Measurements from ENCODE around the gene KRT12.

The KRT12 gene

DNA sequence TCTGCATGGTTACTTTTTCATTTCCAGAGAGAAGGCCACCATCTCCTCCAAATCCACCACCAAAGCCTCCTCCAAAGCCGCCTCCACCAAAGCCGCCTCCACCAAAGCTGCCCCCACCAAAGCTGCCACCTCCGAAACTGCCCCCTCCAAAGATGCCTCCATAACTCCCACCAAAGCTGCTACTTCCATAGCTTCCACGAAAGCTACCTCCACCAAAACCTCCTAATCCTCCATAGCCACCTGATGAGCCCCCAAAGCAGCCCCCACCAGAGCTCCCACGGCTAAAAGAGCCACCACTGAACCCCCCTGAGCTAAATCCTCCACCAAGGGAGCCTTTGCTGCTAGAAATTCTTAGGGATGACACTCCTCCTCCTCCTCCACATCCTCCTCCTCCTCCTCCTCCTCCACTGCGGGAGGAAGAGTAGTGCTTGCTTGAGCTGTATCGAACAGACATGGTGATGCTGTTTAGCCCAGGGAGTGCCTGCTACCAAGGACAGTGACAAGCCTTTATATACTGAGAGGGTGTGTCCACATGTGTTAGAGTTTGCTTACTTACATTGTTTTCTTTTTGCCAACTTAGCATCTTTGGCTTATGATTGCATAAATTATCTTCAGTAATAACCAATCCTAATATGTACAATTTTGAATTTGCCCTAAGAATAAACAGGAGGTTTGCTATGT is 44.8 kb downstream of the KRT12 start, which contains the start of gene KRT10:
TSS of gene KRT10 (minus strand) at position 483 of the 681 bp plus-strand sequence. CDS start at position 454, 29 bp downstream.
- Histone ChIP-seq H3K27ac (ENCODE audit: insufficient read depth in 1 of 2, low read depth in 1 of 2, low read length in 2 of 2, poor library complexity in 1 of 2, severe bottlenecking in 2 of 2) (no peak within 1 kb of the TSS), H3K27me3 (replicated peaks in 2 of 5; ENCODE audit: control insufficient read depth in 4 of 5, insufficient read depth in 5 of 5, low read length in 4 of 5) (peaks cover 0 to 16% (median 0%) of the 10 kb centered on the region in 5 experiments), H3K4me1 (ENCODE audit: control extremely low read depth in 1 of 4, control insufficient read depth in 4 of 4, insufficient read depth in 4 of 4, low read length in 3 of 4) (peaks cover 0 to 11% (median 3%) of the 10 kb centered on the region in 4 experiments), H3K4me3 (ENCODE audit: control insufficient read depth in 1 of 7, extremely low read depth in 1 of 7, insufficient read depth in 4 of 7, low read depth in 2 of 7, low read length in 6 of 7) (no peak within 1 kb of the TSS), H3K9me3 (ENCODE audit: control extremely low read depth in 1 of 5, control insufficient read depth in 4 of 5, insufficient read depth in 2 of 5, low read depth in 1 of 5, low read length in 4 of 5) (peaks cover 0 to 4% (median 2%) of the 10 kb centered on the region in 5 experiments), H3K36me3 (ENCODE audit: control insufficient read depth in 4 of 4, insufficient read depth in 4 of 4, low read length in 3 of 4) (peaks cover 0 to 8% (median 1%) of the 10 kb centered on the region in 4 experiments)
- CTCF ChIA-PET: interaction anchor here (1.1 kb wide), 1 partner anchor 34 kb away, joined by 3 read pairs; no protein-coding TSS in a partner anchor
- no peak for DNase-seq
- POLR2A ChIA-PET: no interaction called here
- 95% methylated on average over 4 of the region's 7 CpGs for WGBS (ENCODE audit: insufficient coverage)

DNA sequence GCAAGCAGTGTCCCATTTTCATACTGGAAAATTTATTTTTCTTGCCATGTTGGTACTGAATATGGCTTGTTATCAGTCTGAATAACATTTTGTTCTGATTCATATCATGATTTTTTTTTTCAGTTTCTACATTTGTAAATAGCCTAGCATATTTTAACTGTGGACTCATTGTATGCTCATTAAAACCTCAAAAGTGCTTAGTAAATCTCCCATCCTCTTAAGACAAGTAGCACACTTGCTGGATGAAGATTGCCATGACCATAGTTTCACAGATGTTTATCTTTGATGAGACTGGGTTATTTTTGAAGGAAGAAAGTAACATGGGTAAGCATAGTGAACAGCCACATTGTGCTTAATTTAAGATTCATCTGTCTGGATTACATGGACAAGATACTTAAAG is 45.5 kb downstream of the KRT12 start:
- H3K27me3 ChIP-seq (replicated peaks in 2 of 5; ENCODE audit: control insufficient read depth in 4 of 5, insufficient read depth in 5 of 5, low read length in 4 of 5): peaks cover 0 to 16% (median 0%) of the 10 kb centered on the region in 5 experiments
- H3K27ac ChIP-seq (ENCODE audit: insufficient read depth in 1 of 2, low read depth in 1 of 2, low read length in 2 of 2, poor library complexity in 1 of 2, severe bottlenecking in 2 of 2): no peak overlapping the region
- peaks cover 0 to 11% (median 3%) of the 10 kb centered on the region in 4 experiments for H3K4me1 ChIP-seq (ENCODE audit: control extremely low read depth in 1 of 4, control insufficient read depth in 4 of 4, insufficient read depth in 4 of 4, low read length in 3 of 4)
- peaks cover 0 to 13% (median 3%) of the 10 kb centered on the region in 4 experiments for H3K36me3 ChIP-seq (ENCODE audit: control insufficient read depth in 4 of 4, insufficient read depth in 4 of 4, low read length in 3 of 4)
- POLR2A ChIA-PET: no interaction called here
- no peak overlapping the region for H3K4me3 ChIP-seq (ENCODE audit: control insufficient read depth in 1 of 7, extremely low read depth in 1 of 7, insufficient read depth in 4 of 7, low read depth in 2 of 7, low read length in 6 of 7)
- DNase-seq: no peak
- peaks cover 0 to 5% (median 2%) of the 10 kb centered on the region in 5 experiments for H3K9me3 ChIP-seq (ENCODE audit: control extremely low read depth in 1 of 5, control insufficient read depth in 4 of 5, insufficient read depth in 2 of 5, low read depth in 1 of 5, low read length in 4 of 5)
- CTCF ChIA-PET: no interaction called here

DNA sequence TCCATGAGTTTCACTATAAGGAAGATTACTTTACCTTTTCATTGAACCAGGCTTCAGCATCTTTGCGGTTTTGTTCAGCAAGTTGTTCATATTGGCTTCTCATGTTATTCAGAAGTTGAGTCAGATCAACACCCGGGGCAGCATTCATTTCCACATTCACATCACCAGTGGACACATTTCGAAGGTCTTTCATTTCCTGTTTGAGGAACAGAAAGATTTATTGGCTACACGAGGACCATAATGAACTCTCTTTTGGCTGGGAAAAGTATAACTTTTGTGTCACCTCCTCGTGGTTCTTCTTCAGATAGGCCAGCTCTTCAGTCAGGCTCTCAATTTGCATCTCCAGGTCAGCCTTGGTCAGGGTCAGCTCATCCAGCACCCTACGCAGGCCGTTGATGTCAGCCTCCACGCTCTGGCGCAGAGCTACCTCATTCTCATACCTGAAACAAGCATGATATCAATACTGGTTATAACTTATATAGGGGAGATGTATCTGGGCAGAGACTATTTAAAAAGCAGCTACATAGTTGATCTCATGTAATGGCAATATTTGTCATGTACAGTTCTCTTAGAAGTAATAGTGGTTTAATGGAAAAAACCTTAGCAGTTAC is 46.7 kb downstream of the KRT12 start:
- POLR2A ChIA-PET: no interaction called here
- WGBS (ENCODE audit: insufficient coverage): 83% methylated on average over 3 of the region's 9 CpGs
- H3K9me3 ChIP-seq (ENCODE audit: control extremely low read depth in 1 of 5, control insufficient read depth in 4 of 5, insufficient read depth in 2 of 5, low read depth in 1 of 5, low read length in 4 of 5): peaks cover 0 to 5% (median 2%) of the 10 kb centered on the region in 5 experiments
- peaks cover 0 to 11% (median 3%) of the 10 kb centered on the region in 4 experiments for H3K4me1 ChIP-seq (ENCODE audit: control extremely low read depth in 1 of 4, control insufficient read depth in 4 of 4, insufficient read depth in 4 of 4, low read length in 3 of 4)
- no peak for DNase-seq
- H3K27ac ChIP-seq (ENCODE audit: insufficient read depth in 1 of 2, low read depth in 1 of 2, low read length in 2 of 2, poor library complexity in 1 of 2, severe bottlenecking in 2 of 2): no peak overlapping the region
- peaks cover 0 to 11% (median 0%) of the 10 kb centered on the region in 5 experiments for H3K27me3 ChIP-seq (replicated peaks in 2 of 5; ENCODE audit: control insufficient read depth in 4 of 5, insufficient read depth in 5 of 5, low read length in 4 of 5)
- CTCF ChIA-PET: no interaction called here
- peak overlapping the region in 1 of 7 experiments; percentile 82 for H3K4me3 ChIP-seq (ENCODE audit: control insufficient read depth in 1 of 7, extremely low read depth in 1 of 7, insufficient read depth in 4 of 7, low read depth in 2 of 7, low read length in 6 of 7)
- peaks cover 0 to 13% (median 3%) of the 10 kb centered on the region in 4 experiments for H3K36me3 ChIP-seq (ENCODE audit: control insufficient read depth in 4 of 4, insufficient read depth in 4 of 4, low read length in 3 of 4)

DNA sequence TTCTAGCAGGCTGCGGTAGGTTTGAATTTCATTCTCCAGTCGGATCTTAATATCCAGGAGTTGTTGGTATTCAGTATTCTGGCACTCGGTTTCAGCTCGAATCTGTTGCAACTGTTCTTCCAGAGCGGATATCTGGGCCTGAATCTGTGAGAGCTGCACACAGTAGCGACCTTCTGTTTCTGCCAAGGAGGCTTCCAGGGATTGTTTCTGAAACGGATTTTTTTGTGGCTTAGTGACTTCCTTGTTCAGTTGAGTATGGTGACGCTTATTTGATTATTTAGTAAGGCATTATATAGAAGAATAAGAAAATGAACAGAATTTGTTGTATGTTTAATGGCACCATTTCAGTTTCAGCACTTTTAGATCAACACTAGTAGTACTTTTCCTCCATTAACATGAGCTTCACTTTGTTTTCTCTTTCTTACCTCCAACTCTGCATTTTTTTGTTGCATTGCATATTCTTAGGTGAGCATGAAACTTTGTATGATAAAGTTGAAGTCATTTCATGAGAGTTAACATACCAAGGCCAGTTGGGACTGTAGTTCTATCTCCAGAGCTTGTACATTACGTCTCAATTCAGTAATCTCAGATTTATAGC is 47.4 kb downstream of the KRT12 start:
- 63% methylated on average over 7 of the region's 9 CpGs for WGBS (ENCODE audit: insufficient coverage)
- H3K27me3 ChIP-seq (replicated peaks in 2 of 5; ENCODE audit: control insufficient read depth in 4 of 5, insufficient read depth in 5 of 5, low read length in 4 of 5): peaks cover 0 to 14% (median 0%) of the 10 kb centered on the region in 5 experiments
- H3K4me3 ChIP-seq (ENCODE audit: control insufficient read depth in 1 of 7, extremely low read depth in 1 of 7, insufficient read depth in 4 of 7, low read depth in 2 of 7, low read length in 6 of 7): peak overlapping the region in 6 of 7 experiments; percentile 58 to 89 (median 78)
- POLR2A ChIA-PET: no interaction called here
- H3K9me3 ChIP-seq (ENCODE audit: control extremely low read depth in 1 of 5, control insufficient read depth in 4 of 5, insufficient read depth in 2 of 5, low read depth in 1 of 5, low read length in 4 of 5): peaks cover 0 to 5% (median 2%) of the 10 kb centered on the region in 5 experiments
- H3K36me3 ChIP-seq (ENCODE audit: control insufficient read depth in 4 of 4, insufficient read depth in 4 of 4, low read length in 3 of 4): peaks cover 0 to 13% (median 3%) of the 10 kb centered on the region in 4 experiments
- H3K4me1 ChIP-seq (ENCODE audit: control extremely low read depth in 1 of 4, control insufficient read depth in 4 of 4, insufficient read depth in 4 of 4, low read length in 3 of 4): peaks cover 0 to 11% (median 3%) of the 10 kb centered on the region in 4 experiments
- peak overlapping the region in 1 of 2 experiments; percentile 81 for H3K27ac ChIP-seq (ENCODE audit: insufficient read depth in 1 of 2, low read depth in 1 of 2, low read length in 2 of 2, poor library complexity in 1 of 2, severe bottlenecking in 2 of 2)
- CTCF ChIA-PET: no interaction called here
- peak in 1 of 3 donors; percentile 19 for DNase-seq

DNA sequence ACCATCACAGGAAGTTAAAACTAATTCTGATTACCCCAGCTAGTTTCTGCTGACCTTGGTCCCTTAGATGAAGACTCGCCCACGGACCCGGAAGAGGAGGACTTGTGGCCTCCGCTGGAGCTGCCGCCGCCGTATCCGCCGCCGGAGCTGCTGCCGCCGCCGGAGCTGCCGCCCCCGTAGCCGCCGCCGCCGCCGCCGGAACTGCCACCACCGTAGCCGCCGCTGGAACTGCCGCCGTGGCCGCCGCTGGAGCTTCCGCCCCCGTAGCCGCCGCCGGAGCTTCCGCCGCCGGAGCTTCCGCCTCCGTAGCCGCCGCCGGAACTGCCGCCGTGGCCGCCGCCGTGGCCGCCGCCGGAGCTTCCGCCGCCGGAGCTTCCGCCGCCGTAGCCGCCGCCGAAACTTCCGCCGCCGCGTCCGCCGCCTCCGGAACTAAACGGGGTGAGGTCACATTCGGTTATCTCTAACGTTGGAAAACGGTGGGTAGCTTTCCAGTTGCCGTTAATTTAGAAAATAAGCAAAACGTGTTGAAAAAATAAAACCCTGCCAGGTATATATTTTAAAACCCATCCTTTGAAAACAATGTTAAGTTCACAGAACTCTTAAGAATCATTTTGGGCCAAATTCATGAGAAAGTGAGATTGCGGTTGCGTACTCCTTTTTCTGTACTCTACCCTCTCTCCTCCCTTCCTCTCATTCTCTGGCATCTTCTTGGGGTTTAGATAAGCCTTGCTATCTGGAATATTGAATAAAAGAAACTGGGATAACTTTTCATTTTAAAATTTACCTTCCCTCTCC is 48.1 kb downstream of the KRT12 start:
- H3K4me1 ChIP-seq (ENCODE audit: control extremely low read depth in 1 of 4, control insufficient read depth in 4 of 4, insufficient read depth in 4 of 4, low read length in 3 of 4): peaks cover 0 to 11% (median 3%) of the 10 kb centered on the region in 4 experiments
- peak overlapping the region; percentile 31 to 89 (median 82) for H3K4me3 ChIP-seq (ENCODE audit: control insufficient read depth in 1 of 7, extremely low read depth in 1 of 7, insufficient read depth in 4 of 7, low read depth in 2 of 7, low read length in 6 of 7)
- ChIA-PET CTCF (interaction anchor here (1.1 kb wide), 1 partner anchor 17 kb away, joined by 3 read pairs; no protein-coding TSS in a partner anchor), POLR2A (no interaction called here)
- H3K27me3 ChIP-seq (replicated peaks in 2 of 5; ENCODE audit: control insufficient read depth in 4 of 5, insufficient read depth in 5 of 5, low read length in 4 of 5): peaks cover 0 to 14% (median 0%) of the 10 kb centered on the region in 5 experiments
- H3K27ac ChIP-seq (ENCODE audit: insufficient read depth in 1 of 2, low read depth in 1 of 2, low read length in 2 of 2, poor library complexity in 1 of 2, severe bottlenecking in 2 of 2): peak overlapping the region in 1 of 2 experiments; percentile 81
- H3K9me3 ChIP-seq (ENCODE audit: control extremely low read depth in 1 of 5, control insufficient read depth in 4 of 5, insufficient read depth in 2 of 5, low read depth in 1 of 5, low read length in 4 of 5): peaks cover 0 to 5% (median 2%) of the 10 kb centered on the region in 5 experiments
- 3% methylated on average over 55 of the region's 73 CpGs for WGBS (ENCODE audit: insufficient coverage)
- peak; percentile 85 to 92 (median 88) for DNase-seq
- peaks cover 0 to 13% (median 3%) of the 10 kb centered on the region in 4 experiments for H3K36me3 ChIP-seq (ENCODE audit: control insufficient read depth in 4 of 4, insufficient read depth in 4 of 4, low read length in 3 of 4)

DNA sequence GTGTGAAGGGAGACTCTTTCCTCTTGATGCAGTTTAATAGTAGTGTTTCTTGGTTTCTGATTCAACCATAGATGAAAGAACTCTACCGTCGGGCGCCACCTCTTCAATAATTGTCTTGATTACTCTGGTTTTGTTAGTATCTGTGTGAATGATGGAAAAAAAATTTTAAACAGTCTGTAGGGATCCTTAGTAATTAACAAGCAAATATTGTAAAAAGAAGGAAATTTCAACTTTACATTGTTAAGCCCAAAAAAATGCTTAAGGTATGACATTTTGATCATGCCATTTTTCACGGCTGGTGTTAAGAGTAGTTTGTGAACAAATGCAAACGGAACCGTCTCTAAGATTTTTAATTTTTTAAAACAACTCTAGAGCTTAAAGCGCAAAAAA is 48.7 kb downstream of the KRT12 start:
- ChIA-PET CTCF (interaction anchor here (1.1 kb wide), 1 partner anchor 16 kb away, joined by 3 read pairs; no protein-coding TSS in a partner anchor), POLR2A (no interaction called here)
- H3K9me3 ChIP-seq (ENCODE audit: control extremely low read depth in 1 of 5, control insufficient read depth in 4 of 5, insufficient read depth in 2 of 5, low read depth in 1 of 5, low read length in 4 of 5): peaks cover 0 to 5% (median 2%) of the 10 kb centered on the region in 5 experiments
- DNase-seq: no peak
- peaks cover 0 to 17% (median 4%) of the 10 kb centered on the region in 5 experiments for H3K27me3 ChIP-seq (replicated peaks in 2 of 5; ENCODE audit: control insufficient read depth in 4 of 5, insufficient read depth in 5 of 5, low read length in 4 of 5)
- no CpG with 5 or more reads among the region's 7 CpGs for WGBS (ENCODE audit: insufficient coverage)
- peaks cover 0 to 11% (median 3%) of the 10 kb centered on the region in 4 experiments for H3K4me1 ChIP-seq (ENCODE audit: control extremely low read depth in 1 of 4, control insufficient read depth in 4 of 4, insufficient read depth in 4 of 4, low read length in 3 of 4)
- H3K36me3 ChIP-seq (ENCODE audit: control insufficient read depth in 4 of 4, insufficient read depth in 4 of 4, low read length in 3 of 4): peaks cover 0 to 13% (median 3%) of the 10 kb centered on the region in 4 experiments
- H3K27ac ChIP-seq (ENCODE audit: insufficient read depth in 1 of 2, low read depth in 1 of 2, low read length in 2 of 2, poor library complexity in 1 of 2, severe bottlenecking in 2 of 2): peak overlapping the region in 1 of 2 experiments; percentile 60
- H3K4me3 ChIP-seq (ENCODE audit: control insufficient read depth in 1 of 7, extremely low read depth in 1 of 7, insufficient read depth in 4 of 7, low read depth in 2 of 7, low read length in 6 of 7): peak overlapping the region in 6 of 7 experiments; percentile 68 to 89 (median 83)
